ENCODE results near the gene SRD5A3.

DNA sequence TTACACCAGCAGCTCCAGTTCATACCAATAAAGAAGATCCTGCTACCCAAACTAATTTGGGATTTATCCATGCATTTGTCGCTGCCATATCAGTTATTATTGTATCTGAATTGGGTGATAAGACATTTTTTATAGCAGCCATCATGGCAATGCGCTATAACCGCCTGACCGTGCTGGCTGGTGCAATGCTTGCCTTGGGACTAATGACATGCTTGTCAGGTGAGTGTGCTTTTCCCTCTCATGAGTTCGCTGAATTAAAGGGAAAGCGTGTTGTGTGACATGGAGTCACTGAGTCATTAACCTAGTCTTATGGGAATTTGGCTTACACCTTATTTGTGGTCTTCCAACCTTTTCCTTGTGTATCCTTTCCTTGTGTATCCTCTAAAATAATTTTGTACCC lies 65.6 kb downstream of the SRD5A3 start:
- TF ChIP-seq, protein P1, sequence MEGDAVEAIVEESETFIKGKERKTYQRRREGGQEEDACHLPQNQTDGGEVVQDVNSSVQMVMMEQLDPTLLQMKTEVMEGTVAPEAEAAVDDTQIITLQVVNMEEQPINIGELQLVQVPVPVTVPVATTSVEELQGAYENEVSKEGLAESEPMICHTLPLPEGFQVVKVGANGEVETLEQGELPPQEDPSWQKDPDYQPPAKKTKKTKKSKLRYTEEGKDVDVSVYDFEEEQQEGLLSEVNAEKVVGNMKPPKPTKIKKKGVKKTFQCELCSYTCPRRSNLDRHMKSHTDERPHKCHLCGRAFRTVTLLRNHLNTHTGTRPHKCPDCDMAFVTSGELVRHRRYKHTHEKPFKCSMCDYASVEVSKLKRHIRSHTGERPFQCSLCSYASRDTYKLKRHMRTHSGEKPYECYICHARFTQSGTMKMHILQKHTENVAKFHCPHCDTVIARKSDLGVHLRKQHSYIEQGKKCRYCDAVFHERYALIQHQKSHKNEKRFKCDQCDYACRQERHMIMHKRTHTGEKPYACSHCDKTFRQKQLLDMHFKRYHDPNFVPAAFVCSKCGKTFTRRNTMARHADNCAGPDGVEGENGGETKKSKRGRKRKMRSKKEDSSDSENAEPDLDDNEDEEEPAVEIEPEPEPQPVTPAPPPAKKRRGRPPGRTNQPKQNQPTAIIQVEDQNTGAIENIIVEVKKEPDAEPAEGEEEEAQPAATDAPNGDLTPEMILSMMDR (IDR thresholded peaks at IDR 0.05), result no peak
- no peak for TF ChIP-seq POLR2AphosphoS5 (IDR thresholded peaks at IDR 0.05)
